Hepatocyte (in vitro differentiated cells): ENCODE results near the gene PRDM7. TPM values are rescaled to one million over a fixed set of nuclear protein-coding genes. Genes with fewer than 3 reads are reported as not detected.
"Not testable (repeated sequence)": the region's sequence is repeated elsewhere in the genome, so short reads cannot be mapped to it uniquely, and the experiment has no call there.

ENCODE experiments used
- DNase-seq: peaks from one replicate; pipeline ENCODE4 v3.0.0-alpha.2; 2016; ENCODE audit warnings: low spot score
- H2AFZ ChIP-seq: fragments of 200-600 bp; sonication (generic); 2 replicates; pipeline ENCODE4 v1.6.0; 2016; ENCODE audit warnings: antibody characterized with exemption, mild to moderate bottlenecking
- H3K27ac ChIP-seq: fragments of 200-600 bp; sonication (generic); 2 replicates; pipeline ENCODE4 v1.5.1; 2016; ENCODE audit warnings: mild to moderate bottlenecking
- H3K27me3 ChIP-seq: fragments of 200-600 bp; sonication (generic); 2 replicates; pipeline ENCODE4 v1.6.1; 2016
- H3K36me3 ChIP-seq: fragments of 200-600 bp; sonication (generic); replicated peaks from 2 replicates; pipeline ENCODE4 v1.5.1; 2016; ENCODE audit warnings: low read depth; ENCODE audit not compliant: insufficient read depth
- H3K4me1 ChIP-seq: fragments of 200-600 bp; sonication (generic); 2 replicates; pipeline ENCODE4 v1.5.1; 2016; ENCODE audit warnings: mild to moderate bottlenecking, moderate library complexity; ENCODE audit not compliant: insufficient read depth
- H3K4me2 ChIP-seq: fragments of 200-600 bp; sonication (generic); 2 replicates; pipeline ENCODE4 v1.6.0; 2016
- H3K4me3 ChIP-seq: fragments of 200-600 bp; sonication (generic); 2 replicates; pipeline ENCODE4 v1.5.1; 2016; ENCODE audit warnings: mild to moderate bottlenecking
- H3K79me2 ChIP-seq: fragments of 200-600 bp; sonication (generic); 2 replicates; pipeline ENCODE4 v1.6.0; 2017; ENCODE audit warnings: mild to moderate bottlenecking
- H3K9me2 ChIP-seq: fragments of 200-600 bp; sonication (generic); replicated peaks from 2 replicates; pipeline ENCODE4 v1.6.0; 2017; ENCODE audit warnings: mild to moderate bottlenecking; ENCODE audit not compliant: insufficient read depth
- H3K9me3 ChIP-seq: fragments of 200-600 bp; sonication (generic); 2 replicates; pipeline ENCODE4 v1.5.1; 2016; ENCODE audit warnings: low read depth, mild to moderate bottlenecking
- H4K20me1 ChIP-seq: fragments of 200-600 bp; sonication (generic); 2 replicates; pipeline ENCODE4 v1.6.0; 2016; ENCODE audit warnings: mild to moderate bottlenecking; ENCODE audit not compliant: insufficient read depth, poor library complexity, severe bottlenecking
- EZH2 ChIP-seq: fragments of 200-600 bp; sonication (generic); IDR thresholded peaks from 2 replicates; pipeline ENCODE4 v1.6.1; 2016; ENCODE audit warnings: antibody characterized with exemption, mild to moderate bottlenecking, borderline replicate concordance
- EZH2phosphoT487 ChIP-seq: fragments of 200-600 bp; sonication (generic); IDR thresholded peaks from one replicate; pipeline ENCODE4 v1.6.1; 2018; ENCODE audit warnings: antibody characterized with exemption, mild to moderate bottlenecking, low read depth, moderate library complexity; ENCODE audit not compliant: unreplicated experiment, severe bottlenecking
- WGBS: methylation state at CpG from one replicate; pipeline ENCODE4 v1.1.6; 2016; ENCODE audit warnings: low lambda C conversion rate; ENCODE audit errors: missing lambda C conversion rate; 5-methylcytosine and 5-hydroxymethylcytosine counted together
- polyA plus RNA-seq: library from polyadenylated mRNA; unstranded; fragments of >200 nt; fragmentation: Nextera tagmentation; extraction: Ambion mirVana; gene quantifications from 2 replicates; pipeline ENCODE4 v1.2.1, GENCODE V29; 2016
- total RNA-seq: library from RNA; depleted of rRNA; stranded (reverse); fragments of >200 nt; gene quantifications from 2 replicates; pipeline ENCODE4 v1.2.3, GENCODE V29; 2014
- TF ChIP-seq, protein P1 (sequence below): fragments of 200-600 bp; sonication (generic); IDR thresholded peaks from 2 replicates; pipeline ENCODE4 v1.5.1; 2016; ENCODE audit warnings: antibody characterized with exemption, mild to moderate bottlenecking; ENCODE audit not compliant: poor library complexity

Gene PRDM7
- total and polyA plus RNA-seq, 2 experiments from 2014 or later: not detected

DNA sequence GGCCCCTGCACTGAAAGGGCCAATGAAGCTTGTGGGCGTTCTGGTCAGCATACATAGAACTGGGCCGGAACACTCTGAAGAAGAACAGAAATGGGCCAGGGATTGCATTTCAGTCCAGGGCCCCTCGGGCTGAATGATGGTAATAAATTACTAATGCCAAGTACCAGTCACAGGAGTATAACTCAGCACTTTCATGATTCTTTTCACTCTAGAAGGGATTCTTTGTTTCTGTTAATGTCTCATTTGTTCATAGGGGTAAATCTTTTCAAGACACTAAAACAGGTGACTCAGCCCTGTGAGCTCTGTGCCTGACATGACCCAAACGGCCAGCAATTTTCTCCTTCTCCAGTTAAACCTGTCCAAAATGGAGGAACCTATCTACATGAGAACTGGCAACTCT lies 15.7 kb upstream of the PRDM7 start:
- not testable (repeated sequence) for H2AFZ ChIP-seq, H4K20me1 ChIP-seq, H3K79me2 ChIP-seq, H3K36me3 ChIP-seq, DNase-seq, H3K4me2 ChIP-seq, H3K27ac ChIP-seq, H3K27me3 ChIP-seq, H3K4me1 ChIP-seq, H3K9me3 ChIP-seq, H3K4me3 ChIP-seq, H3K9me2 ChIP-seq
- 71% methylated on average over 4 of the region's 4 CpGs for WGBS

DNA sequence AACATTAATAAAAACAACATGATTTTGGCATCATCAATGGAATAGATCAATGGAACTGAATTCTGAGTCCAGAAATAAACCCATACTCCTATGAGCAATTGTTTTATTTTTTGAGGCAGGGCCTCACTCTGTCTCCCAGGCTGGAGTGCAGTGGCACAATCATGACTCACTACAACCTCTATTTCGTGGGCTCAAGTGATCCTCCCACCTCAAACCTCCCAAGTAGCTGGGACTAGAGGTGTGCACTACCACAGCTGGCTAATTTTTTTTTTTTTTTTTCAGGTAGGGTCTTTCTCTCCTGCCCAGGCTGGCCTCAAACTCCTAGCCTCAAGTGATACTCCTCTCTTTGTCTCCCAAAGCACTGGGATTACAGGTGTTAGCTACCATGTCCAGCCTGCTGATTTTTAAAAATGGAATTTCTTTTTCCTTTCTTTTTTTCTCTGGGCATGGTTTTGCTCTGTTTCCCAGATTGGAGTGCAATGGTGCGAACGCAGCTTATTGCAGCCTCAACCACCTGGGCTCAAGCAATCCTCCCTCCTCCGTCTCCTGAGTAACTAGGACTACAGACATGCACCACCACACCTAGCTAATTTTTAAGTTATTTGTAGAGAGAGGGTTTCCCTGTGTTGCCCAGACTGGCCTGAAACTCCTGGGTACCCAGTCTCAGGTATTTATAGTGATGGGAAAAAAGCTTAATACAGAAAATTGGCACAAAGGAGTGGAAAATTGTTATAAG lies 7.3 kb upstream of the PRDM7 start:
- no peaks in the 10 kb centered on the region for H3K9me2 ChIP-seq
- no peaks in the 10 kb centered on the region for H3K4me1 ChIP-seq
- H4K20me1 ChIP-seq: no peaks in the 10 kb centered on the region
- TF ChIP-seq EZH2: no peak
- no peak for TF ChIP-seq EZH2phosphoT487
- TF ChIP-seq, protein P1, sequence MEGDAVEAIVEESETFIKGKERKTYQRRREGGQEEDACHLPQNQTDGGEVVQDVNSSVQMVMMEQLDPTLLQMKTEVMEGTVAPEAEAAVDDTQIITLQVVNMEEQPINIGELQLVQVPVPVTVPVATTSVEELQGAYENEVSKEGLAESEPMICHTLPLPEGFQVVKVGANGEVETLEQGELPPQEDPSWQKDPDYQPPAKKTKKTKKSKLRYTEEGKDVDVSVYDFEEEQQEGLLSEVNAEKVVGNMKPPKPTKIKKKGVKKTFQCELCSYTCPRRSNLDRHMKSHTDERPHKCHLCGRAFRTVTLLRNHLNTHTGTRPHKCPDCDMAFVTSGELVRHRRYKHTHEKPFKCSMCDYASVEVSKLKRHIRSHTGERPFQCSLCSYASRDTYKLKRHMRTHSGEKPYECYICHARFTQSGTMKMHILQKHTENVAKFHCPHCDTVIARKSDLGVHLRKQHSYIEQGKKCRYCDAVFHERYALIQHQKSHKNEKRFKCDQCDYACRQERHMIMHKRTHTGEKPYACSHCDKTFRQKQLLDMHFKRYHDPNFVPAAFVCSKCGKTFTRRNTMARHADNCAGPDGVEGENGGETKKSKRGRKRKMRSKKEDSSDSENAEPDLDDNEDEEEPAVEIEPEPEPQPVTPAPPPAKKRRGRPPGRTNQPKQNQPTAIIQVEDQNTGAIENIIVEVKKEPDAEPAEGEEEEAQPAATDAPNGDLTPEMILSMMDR: no peak
- no peak overlapping the region for H3K4me2 ChIP-seq
- WGBS: 89% methylated on average over 4 of the region's 4 CpGs
- no peak for DNase-seq
- no peak overlapping the region for H3K4me3 ChIP-seq
- no peaks in the 10 kb centered on the region for H3K36me3 ChIP-seq
- H3K27ac ChIP-seq: no peak overlapping the region
- no peaks in the 10 kb centered on the region for H3K79me2 ChIP-seq
- no peak overlapping the region for H2AFZ ChIP-seq
- no peaks in the 10 kb centered on the region for H3K27me3 ChIP-seq
- no peaks in the 10 kb centered on the region for H3K9me3 ChIP-seq

DNA sequence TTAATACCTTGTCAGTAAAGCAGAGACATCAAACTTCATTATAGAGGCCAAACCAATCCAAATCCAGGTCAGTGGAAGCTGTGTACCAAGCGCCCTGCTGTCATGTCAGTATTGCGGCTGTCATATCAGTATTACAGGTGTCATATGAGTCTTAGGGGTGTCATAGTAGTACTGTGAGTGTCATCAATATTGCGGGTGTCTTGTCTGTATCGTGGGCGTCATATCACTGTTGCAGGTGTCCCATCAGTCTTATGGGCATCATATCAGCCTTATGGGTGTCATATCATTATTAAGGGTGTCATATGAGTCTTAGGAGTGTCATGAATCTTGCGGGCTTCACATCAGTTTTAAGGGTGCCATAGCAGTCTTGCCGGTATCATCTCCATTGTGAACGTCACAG lies 6.0 kb upstream of the PRDM7 start:
- 96% methylated on average over 8 of the region's 8 CpGs for WGBS
- no peak for DNase-seq
- Histone ChIP-seq H3K4me3 (no peak overlapping the region), H3K9me2 (no peaks in the 10 kb centered on the region), H3K4me2 (no peak overlapping the region), H2AFZ (no peak overlapping the region), H3K27me3 (no peaks in the 10 kb centered on the region), H3K79me2 (no peaks in the 10 kb centered on the region), H3K4me1 (no peaks in the 10 kb centered on the region), H3K9me3 (no peaks in the 10 kb centered on the region), H3K36me3 (no peaks in the 10 kb centered on the region), H3K27ac (no peak overlapping the region), H4K20me1 (no peaks in the 10 kb centered on the region)
- no peak for TF ChIP-seq EZH2
- TF ChIP-seq, protein P1: no peak
- TF ChIP-seq EZH2phosphoT487: no peak

DNA sequence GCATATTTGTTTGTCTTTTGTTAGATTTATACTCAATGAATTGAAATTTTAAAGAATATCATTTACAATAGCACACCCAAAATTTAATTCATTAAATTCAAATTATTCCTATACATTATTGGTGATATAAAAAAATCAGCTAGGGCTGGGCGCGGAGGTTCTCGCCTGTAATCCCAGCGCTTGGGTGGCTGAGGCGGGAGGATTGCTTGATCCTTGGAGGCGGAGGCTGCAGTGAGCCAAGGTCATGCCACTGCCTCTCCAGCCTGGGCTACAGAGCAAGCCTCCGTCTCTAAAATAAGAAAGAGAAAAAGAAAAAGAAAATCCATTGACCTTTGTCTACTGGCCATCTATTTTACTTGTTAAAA lies 4.5 kb upstream of the PRDM7 start:
- Histone ChIP-seq H3K36me3 (no peaks in the 10 kb centered on the region), H3K79me2 (no peaks in the 10 kb centered on the region), H3K4me1 (no peaks in the 10 kb centered on the region), H4K20me1 (no peaks in the 10 kb centered on the region), H3K4me2 (peak overlapping the region; percentile 80), H3K27me3 (no peaks in the 10 kb centered on the region), H3K9me3 (no peaks in the 10 kb centered on the region), H2AFZ (no peak overlapping the region), H3K27ac (no peak overlapping the region), H3K4me3 (no peak overlapping the region), H3K9me2 (no peaks in the 10 kb centered on the region)
- no peak for DNase-seq
- WGBS: 21% methylated on average over 7 of the region's 7 CpGs
- TF ChIP-seq, protein P1: no peak
- no peak for TF ChIP-seq EZH2phosphoT487
- no peak for TF ChIP-seq EZH2
